HG03571 (cell line): ENCODE data around the gene GSDMA.
"Not testable (repeated sequence)": the region's sequence is repeated elsewhere in the genome, so short reads cannot be mapped to it uniquely, and the experiment has no call there.

ENCODE experiments used
- ATAC-seq: cut with Tn5 transposase; IDR thresholded peaks from one replicate; pipeline ENCODE4 v1.9.1; 2021; ENCODE audit not compliant: unreplicated experiment

Gene GSDMA

DNA sequence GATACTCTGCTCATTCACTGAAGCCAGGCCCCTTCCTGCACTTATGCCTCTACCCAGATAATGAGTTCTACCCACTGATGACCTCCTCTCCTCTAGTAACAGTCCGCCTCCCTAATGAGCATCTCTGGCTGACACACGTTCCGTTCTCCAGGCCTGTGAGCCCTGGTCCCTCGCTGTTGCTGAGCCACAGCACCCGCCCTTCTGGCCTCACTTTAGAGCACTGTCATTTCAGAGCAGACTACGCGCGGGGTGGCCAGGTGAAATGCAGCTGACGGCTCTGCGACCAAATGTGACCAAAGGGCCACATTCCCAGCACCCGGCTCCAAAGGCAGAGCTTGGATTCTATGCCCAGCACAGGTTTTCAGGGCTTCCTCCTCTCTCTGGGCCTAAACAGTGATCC, 31.6 kb downstream of the GSDMA start:
- ATAC-seq = no peak

DNA sequence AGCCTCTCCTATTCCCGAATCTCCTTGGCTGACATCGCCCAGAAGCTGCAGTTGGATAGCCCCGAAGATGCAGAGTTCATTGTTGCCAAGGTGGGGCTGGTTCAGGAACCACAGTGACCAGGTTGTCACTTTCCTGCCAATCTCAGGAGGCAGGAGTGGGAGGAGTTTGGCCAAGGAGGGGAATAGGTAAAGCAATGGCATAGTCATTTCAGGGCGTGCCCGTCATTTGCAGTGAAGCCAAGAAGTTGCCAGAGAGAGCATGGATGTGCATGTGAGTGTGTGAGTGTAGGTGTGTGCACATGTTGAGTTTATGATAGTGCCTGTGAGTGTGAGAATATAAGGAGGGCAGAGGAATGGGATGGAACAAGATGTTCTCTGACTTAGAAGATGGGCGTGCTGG, 32.6 kb downstream of the GSDMA start:
- ATAC-seq = no peak

DNA sequence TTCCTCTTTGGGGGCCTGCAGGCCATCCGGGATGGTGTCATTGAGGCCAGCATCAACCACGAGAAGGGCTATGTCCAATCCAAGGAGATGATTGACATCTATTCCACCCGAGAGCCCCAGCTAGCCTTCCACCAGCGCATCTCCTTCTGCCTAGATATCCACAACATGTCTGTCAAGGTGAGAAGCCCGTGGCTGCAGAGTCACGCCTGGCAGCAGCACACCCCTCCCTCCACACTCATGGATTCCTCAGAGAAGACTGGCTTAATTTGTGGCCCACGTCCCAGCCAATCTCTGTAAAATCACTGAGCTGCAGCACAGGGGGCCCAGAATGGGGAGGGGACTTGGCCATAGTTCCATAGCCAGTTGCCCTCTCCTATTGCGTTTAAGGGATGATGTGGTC, 33.4 kb downstream of the GSDMA start:
- no peak for ATAC-seq

DNA sequence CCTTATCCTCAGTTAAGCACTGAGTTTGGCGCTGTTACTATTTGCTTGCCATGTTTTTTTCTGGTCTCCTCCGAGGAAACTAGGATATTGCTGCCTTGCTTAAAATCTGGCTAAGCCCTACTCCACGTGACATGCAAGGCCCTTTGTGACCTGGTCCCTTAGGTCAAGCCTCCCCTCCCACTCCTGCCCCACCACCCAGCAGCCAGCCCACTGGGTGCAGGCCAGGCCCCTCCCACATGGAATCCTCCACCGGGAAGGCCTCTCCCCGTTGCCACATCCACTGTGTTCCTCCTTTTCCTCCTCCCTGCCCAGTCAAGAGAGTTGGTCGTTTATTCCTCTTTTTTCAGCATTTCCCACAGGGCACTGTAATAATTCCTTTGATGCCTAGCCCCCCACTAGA, 34.0 kb downstream of the GSDMA start:
- no peak for ATAC-seq

DNA sequence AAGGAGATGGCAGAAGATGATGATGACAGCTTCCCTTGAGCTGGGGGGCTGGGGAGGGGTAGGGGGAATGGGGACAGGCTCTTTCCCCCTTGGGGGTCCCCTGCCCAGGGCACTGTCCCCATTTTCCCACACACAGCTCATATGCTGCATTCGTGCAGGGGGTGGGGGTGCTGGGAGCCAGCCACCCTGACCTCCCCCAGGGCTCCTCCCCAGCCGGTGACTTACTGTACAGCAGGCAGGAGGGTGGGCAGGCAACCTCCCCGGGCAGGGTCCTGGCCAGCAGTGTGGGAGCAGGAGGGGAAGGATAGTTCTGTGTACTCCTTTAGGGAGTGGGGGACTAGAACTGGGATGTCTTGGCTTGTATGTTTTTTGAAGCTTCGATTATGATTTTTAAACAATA, 34.7 kb downstream of the GSDMA start:
- ATAC-seq = no peak

DNA sequence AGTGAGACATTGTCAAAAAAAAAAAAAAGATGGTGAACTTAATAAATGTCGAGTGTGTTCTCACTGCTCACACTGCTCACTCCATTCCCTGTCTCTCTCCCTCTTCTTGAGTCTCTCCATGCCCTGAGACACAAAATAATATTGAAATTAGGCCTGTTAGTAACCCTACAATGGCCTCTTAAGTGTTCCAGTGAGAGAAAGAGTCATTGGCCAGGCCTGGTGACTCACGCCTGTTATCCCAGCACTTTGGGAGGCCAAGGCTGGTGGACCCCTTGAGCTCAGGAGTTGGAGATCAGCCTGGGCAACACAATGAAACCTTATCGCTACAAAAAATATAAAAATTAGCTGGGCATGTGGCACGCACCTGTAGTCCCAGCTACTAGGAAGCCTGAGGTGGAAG, 36.3 kb downstream of the GSDMA start:
- ATAC-seq = no peak

DNA sequence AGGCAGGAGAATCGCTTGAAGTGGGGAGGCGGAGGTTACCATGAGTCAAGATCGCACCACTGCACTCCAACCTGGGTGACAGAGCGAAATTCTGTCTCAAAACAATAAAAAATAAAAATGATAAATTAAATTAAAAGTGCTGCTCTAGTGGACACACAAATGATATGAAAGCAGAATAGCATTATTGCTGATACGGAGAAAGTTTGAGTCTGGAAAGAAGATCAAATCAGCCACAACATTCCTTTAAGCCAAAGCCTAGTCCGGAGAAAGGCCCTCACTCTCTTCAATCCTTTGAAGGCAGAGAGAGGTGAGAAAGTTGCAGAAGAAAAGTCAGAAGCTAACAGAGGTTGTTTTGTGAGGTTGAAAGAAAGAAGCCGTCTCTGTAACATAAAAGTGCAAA, 37.4 kb downstream of the GSDMA start:
- no peak for ATAC-seq

DNA sequence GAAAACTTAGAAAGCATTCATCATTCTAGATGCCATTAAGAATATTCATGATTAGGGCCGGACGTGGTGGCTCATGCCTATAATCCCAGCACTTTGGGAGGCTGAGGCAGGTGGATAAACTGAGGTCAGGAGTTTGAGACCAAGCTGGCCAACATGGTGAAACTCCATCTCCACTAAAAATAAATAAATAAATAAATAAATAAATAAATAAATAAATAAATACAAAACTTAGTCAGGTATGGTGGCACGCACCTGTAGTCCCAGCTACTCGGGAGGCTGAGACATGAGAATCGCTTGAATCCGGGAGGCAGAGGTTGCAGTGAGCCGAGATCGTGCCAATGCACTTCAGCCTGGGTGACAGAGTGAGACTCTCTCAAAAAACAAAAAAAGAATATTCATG, 38.5 kb downstream of the GSDMA start:
- not testable (repeated sequence) for ATAC-seq

DNA sequence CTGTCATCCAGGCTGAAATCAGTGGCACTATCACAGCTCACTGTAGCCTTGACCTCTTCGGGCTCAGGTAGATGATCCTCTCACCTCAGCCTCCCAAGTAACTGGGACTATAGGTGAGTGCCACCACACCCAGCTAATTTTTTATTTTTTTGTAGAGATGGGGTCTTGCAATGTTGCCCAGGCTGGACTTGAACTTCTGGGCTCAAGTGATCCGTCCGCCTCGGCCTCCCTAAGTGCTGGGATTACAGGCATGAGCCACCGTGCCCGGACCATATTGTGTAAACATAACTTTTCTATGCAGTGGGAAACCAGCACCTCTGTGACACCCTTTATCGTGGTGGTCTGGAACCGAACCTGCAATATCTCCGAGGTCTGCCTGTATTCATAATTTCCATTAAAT, 41.3 kb downstream of the GSDMA start:
- no peak for ATAC-seq

DNA sequence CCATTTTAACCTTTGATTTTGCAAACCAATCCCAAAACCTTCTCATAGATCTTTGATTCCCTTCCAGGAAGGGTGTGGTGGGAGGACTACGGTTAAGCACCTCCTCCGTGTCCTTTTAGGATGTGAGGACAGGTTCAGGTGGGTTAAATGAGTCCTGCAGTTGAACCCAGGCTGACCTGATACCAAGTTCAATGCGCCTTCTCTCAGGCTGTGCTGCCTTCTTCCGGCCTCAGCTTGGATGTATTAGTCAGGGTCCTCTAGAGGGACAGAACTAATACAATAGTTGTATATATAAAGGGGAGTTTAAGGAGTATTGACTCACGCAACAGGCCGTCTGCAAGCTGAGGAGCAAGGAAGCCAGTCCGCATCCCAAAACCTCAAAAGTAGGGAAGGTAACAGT, 41.9 kb downstream of the GSDMA start:
- ATAC-seq = no peak

DNA sequence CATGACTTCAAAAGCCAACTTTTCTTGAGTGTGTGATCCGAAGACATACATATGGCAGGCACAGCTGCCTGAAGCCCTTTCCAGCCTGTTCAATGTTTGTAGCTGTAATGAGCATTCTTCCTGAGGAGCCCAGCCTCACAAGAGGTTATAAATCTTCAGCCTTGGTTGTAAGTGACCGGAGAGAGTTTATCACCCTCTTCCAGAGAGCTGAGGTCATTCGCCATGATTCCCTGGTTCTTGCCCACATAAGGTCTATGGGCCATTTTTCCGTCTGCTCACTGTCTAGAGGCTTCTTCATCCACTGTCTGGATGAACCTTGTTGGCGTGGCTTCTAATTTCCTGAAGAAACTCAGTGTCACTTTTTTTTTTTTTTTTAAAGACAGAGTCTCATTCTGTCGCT, 42.7 kb downstream of the GSDMA start:
- ATAC-seq = no peak

DNA sequence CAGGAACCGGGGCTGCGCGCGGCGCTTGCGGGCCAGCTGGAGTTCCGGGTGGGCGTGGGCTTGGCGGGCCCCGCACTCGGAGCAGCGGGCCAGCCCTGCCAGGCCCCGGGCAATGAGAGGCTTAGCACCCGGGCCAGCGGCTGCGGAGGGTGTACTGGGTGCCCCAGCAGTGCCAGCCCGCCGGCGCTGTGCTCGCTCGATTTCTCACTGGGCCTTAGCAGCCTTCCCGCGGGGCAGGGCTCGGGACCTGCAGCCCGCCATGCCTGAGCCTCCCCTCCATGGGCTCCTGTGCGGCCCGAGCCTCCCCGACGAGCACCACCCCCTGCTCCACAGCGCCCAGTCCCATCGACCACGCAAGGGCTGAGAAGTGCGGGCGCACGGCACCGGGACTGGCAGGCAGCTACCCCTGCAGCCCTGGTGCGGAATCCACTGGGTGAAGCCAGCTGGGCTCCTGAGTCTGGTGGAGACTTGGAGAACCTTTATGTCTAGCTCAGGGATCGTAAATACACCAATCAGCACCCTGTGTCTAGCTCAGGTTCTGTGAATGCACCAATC, 48.2 kb downstream of the GSDMA start:
- not testable (repeated sequence) for ATAC-seq

DNA sequence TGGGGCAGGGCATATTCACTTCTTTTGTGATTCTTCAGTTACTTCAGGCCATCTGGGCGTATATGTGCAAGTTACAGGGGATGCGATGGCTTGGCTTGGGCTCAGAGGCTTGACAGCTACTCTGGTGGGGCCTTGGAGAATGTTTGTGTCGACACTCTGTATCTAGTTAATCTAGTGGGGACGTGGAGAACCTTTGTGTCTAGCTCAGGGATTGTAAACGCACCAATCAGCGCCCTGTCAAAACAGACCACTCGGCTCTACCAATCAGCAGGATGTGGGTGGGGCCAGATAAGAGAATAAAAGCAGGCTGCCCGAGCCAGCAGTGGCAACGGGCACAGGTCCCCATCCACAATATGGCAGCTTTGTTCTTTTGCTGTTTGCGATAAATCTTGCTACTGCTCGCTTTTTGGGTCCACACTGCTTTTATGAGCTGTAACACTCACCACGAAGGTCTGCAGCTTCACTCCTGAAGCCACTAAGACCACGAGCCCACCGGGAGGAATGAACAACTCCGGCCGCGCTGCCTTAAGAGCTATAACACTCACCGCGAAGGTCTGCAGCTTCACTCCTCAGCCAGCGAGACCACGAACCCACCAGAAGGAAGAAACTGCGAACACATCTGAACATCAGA, 49.3 kb downstream of the GSDMA start:
- not testable (repeated sequence) for ATAC-seq

DNA sequence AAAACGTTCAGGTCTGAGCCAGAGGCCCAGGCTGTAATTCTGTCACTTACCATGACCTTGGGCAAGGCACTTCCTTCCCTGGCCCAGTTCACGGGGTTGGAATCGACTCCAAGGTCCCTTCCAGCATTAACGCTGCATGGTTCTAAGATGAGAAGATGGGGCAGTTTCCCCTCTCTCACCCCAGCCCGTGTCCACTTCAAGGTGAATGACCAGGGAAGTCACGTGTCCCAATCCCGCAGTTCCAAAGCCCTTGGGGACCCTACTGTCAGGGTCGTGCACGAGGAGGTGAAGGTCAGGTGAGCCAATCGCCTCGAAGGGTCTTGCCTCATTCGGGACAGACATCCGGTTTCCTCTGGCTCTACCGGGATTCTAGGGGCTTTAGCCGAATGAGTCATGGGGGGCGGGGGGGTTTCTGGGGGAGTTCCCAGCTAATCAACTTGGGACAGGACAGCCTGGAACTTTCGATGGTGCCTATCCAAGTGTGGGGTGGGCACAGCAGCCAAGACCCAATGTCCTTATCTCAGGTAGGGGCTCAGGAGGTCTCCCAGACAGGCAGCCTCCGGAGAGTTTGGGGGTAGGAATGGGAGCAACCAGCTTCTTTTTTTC, 51.7 kb downstream of the GSDMA start:
- no peak for ATAC-seq

DNA sequence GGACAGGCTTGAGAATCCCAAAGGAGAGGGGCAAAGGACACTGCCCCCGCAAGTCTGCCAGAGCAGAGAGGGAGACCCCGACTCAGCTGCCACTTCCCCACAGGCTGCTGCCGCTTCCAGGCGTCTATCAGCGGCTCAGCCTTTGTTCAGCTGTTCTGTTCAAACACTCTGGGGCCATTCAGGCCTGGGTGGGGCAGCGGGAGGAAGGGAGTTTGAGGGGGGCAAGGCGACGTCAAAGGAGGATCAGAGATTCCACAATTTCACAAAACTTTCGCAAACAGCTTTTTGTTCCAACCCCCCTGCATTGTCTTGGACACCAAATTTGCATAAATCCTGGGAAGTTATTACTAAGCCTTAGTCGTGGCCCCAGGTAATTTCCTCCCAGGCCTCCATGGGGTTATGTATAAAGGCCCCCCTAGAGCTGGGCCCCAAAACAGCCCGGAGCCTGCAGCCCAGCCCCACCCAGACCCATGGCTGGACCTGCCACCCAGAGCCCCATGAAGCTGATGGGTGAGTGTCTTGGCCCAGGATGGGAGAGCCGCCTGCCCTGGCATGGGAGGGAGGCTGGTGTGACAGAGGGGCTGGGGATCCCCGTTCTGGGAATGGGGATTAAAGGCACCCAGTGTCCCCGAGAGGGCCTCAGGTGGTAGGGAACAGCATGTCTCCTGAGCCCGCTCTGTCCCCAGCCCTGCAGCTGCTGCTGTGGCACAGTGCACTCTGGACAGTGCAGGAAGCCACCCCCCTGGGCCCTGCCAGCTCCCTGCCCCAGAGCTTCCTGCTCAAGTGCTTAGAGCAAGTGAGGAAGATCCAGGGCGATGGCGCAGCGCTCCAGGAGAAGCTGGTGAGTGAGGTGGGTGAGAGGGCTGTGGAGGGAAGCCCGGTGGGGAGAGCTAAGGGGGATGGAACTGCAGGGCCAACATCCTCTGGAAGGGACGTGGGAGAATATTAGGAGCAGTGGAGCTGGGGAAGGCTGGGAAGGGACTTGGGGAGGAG, 52.5 kb downstream of the GSDMA start, which contains the start of gene CSF3:
Gene CSF3 (plus strand): TSS at position 436 of the 993 bp plus-strand sequence. CDS start 35 bp downstream, at position 471.
- ATAC-seq = no peak

DNA sequence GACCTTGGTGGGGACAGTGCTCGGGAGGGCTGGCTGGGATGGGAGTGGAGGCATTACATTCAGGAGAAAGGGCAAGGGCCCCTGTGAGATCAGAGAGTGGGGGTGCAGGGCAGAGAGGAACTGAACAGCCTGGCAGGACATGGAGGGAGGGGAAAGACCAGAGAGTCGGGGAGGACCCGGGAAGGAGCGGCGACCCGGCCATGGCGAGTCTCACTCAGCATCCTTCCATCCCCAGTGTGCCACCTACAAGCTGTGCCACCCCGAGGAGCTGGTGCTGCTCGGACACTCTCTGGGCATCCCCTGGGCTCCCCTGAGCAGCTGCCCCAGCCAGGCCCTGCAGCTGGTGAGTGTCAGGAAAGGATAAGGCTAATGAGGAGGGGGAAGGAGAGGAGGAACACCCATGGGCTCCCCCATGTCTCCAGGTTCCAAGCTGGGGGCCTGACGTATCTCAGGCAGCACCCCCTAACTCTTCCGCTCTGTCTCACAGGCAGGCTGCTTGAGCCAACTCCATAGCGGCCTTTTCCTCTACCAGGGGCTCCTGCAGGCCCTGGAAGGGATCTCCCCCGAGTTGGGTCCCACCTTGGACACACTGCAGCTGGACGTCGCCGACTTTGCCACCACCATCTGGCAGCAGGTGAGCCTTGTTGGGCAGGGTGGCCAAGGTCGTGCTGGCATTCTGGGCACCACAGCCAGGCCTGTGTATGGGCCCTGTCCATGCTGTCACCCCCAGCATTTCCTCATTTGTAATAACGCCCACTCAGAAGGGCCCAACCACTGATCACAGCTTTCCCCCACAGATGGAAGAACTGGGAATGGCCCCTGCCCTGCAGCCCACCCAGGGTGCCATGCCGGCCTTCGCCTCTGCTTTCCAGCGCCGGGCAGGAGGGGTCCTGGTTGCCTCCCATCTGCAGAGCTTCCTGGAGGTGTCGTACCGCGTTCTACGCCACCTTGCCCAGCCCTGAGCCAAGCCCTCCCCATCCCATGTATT, 53.5 kb downstream of the GSDMA start:
- no peak for ATAC-seq

DNA sequence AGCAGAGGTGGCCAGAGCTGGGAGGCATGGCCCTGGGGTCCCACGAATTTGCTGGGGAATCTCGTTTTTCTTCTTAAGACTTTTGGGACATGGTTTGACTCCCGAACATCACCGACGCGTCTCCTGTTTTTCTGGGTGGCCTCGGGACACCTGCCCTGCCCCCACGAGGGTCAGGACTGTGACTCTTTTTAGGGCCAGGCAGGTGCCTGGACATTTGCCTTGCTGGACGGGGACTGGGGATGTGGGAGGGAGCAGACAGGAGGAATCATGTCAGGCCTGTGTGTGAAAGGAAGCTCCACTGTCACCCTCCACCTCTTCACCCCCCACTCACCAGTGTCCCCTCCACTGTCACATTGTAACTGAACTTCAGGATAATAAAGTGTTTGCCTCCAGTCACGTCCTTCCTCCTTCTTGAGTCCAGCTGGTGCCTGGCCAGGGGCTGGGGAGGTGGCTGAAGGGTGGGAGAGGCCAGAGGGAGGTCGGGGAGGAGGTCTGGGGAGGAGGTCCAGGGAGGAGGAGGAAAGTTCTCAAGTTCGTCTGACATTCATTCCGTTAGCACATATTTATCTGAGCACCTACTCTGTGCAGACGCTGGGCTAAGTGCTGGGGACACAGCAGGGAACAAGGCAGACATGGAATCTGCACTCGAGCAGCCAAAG, 54.7 kb downstream of the GSDMA start:
- no peak for ATAC-seq

DNA sequence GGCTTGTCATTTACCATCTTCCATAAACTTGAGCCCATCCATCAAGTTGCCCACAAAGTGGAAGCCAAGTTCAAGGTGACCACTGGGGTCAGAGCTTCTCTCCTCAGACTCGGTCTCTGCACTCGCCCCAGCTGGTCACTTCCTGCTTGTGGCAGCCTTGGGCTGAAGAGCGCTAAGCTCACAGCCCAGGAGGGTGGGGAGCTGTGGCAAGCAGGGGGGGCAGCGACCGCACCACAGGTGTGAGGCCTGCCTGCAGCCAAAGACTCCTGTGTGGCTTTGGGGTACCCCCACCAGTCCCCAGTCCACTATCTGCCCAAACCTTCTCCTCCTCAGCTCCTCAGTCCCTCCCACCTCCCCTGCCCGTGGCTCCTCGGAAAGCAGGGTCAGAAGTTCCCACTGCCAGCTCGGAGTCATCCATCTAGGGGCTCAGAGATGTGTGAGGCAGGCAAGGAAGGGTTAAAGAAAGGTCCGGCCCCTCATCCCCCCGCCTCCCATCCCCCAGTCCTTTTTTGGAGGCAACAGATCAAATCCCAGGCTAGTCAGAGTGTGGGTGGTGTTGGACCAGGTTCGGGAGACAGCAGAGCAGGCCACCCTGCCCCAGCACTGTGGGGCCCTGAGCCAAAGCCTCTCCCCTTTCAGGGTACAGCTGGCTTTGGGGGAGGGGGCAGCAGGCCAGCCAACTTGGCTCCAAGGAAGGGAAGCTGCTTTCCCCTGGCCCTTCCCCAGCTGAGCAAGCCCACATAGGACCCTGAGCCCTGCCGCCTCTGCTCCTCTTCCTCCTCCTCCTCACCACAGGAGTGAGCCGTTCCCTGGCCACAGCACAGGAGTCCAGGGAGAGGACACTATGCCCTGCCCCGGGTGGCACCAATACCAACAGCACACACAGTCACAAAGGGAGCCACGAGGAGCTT, 55.7 kb downstream of the GSDMA start:
- ATAC-seq = no peak
